Activated CD4-positive, alpha-beta T cell treated with anti-CD3 and anti-CD28 coated beads, Interleukin-10, Interleukin-2, amounts not matched to agents 100 ng/mL and 50 ng/mL, durations not matched to agents 16 hours and 8 hours (primary cell): ENCODE results near the gene IL17RD.

ENCODE experiments used
- DNase-seq: peaks from one replicate; pipeline ENCODE4 v3.0.0-alpha.2; 2020

IL17RD gene

DNA sequence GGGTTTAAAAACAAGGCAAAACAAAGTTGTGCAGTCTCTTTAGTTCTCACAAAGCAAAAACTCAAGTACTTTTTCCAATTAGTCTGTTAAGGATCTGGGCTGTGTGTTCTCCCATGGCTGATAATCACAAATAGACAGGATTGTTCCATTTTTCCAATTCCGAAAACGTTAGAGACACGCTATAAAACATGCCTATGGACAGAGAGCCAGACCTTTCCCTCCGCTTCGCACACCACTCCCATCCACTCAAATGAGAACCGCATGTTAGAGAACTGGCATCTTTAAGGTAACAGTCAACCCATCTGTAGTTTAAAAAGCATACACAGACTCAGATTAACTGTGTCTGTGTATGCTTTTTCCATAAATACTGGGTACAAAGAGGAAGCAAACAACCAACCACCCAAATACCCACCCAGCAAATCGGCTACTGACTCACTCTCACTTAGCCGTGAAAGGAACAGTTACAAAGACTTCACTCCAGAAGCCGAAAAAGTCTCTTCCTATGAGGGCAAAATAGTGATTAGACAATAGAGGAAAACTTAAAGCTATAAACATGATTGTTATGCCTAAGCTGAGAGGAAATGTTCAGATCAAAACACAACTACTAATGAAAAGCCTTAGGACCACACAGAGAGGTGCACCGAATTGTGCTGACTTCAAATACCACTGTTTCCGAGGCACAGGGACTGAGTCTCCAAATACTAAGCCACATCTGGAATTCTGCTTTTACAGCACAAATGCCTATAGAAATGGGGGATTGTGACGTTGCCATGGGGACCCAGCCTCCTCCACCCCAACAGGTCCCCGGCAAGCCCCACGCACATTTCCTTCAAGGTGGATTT lies 36.1 kb downstream of the IL17RD start:
- DNase-seq = no peak

DNA sequence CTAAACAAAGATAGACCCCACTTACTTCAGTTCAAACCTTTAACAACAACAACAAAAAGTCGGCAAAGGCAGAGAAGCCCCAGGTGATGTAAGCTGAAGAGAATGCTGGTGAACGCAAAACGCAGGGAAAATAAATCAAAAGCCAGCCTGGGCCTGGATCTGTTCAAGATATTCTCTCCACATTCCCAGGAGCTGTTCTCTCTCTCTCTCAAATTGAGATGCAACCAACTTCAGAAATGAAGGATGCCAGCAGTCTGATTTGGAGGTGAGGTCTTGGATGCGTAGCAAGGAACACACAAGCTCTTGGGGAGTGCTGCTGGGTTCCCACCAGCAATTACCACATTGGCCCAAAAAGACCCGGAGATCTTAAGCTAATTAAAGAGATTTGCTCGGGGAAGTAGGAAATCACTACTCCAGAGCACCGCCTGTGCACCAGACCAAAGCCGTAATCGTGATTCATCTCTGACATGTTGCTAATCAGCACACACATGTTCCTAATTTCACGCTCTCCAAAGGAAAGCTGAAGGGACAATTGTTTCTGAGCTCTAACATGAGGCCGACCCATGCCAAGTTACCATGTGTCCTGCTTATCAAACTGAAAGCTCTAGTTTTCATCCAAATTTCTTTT lies 37.1 kb downstream of the IL17RD start:
- DNase-seq = no peak

DNA sequence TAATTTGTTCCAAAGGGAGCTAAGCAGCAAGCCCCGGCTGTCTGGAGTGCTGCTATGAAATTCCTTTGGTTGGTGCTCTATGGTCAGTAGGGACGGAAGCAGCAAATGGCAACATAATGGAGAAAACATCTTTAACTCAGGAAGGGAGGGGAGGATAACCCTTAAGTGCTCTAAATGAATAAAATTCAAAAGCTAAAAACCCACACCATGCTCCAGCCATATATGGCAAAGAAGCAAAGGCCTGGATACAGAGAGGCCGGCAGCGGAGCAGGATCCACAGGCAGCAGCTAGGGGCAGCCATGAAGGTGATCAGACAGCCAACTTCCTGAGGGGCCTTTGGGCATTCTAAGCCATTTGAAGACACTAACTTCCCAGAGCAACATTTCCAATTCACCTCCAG lies 38.9 kb downstream of the IL17RD start:
- no peak for DNase-seq

DNA sequence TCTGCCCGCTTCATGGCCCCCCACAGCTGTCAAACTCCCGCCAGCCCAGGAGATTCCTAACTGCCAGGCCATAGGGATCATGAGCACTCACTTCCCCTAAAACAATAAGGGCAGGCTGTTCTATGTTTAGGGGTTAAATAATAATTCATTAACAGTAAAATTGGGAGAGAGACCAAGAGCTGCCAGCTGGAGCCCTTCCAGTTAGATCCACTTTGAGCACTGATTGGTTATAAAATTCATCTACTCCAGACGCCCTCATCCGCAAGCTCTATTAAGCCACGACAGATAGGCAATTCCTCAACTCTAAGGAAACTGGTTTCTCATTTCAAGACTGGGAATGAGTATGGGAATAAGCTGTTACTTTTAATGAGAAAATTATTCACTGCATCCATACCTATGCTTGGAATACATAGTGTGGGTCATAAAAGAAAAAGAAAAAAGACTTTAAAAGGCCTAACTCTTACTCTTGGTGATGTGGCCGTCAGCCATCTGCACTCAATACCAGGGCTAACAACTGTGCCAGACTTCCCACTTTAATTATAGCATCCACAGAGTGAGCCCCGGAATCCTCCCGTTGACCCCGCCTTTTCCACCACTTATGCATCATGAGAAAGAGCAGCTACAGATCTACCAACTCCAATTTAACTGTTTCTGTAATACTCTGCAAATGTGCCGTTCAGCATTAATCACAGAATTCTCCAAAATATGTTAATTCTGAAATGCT lies 44.5 kb downstream of the IL17RD start:
- DNase-seq = no peak

DNA sequence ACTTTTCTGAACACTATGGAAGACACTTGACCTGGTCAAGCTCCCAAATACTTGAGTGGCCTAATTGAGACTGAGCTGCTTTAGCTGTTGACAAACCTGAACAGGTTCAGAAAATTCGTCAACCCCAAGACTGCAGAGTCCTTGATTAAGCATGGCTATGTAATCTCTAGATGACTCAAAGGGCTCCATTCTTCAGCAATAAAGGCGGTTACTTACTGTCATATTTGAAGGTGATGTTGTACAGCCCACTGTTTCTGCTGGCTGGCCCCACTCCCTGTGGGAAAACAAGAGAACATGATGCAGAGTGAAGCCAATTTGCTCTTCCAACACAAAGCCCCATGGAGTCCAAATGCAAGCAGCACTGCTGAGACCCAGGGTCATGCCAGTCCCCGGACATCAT lies 45.1 kb downstream of the IL17RD start:
- no peak for DNase-seq

DNA sequence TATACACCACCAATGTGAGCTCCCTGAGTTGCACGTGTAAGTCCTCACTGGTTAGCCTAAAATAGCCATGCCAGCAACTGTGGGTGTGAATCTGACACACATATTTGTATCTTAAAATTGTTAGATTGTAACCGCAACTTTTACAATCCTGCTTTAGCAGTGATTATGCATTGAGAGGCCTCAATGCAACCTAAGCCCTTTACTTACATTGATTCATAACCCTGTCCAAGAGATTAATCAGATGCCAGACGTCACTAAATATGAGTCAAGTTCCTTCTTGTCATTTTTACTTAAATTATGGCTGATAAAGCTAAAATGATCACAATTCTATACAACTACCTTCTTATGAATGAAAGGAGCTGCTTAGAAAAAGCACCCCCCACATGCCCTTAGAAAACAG lies 46.9 kb downstream of the IL17RD start:
- DNase-seq = no peak

DNA sequence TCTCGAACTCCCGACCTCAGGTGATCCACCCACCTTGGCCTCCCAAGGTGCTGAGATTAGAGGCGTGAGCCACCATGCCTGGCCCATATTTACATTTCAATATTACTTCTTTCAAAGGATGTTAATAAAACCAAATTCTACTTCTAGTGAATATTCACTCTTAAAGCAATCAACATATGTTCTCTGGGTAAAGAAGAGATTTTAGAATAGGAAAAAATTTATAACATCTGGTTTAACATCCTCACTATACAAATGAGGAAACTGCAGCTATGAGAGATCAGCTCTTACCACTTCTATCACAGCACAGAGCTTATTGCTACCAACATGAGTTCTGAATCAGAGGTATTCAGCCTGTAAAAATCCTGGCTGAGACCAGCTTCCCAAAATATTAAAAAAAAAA lies 48.7 kb downstream of the IL17RD start:
- no peak for DNase-seq

DNA sequence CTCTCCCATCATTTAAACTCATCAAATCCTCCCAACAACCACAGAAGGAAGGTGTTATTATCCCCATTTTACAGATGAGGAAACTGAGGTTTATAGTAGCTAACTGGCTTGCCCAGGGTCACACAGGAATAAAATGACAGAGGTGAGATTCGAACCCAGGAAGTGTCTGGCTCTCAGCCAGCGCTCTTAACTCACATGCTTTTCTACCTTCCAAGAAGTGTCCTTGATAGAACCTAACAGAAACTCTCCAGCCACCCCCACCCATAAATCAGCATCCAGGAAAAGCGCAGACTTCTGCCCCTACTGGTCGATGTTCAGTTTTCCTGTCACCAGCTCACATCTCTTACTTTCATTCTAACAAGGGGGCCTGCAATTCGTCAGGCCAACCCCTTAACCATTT lies 52.9 kb downstream of the IL17RD start:
- no peak for DNase-seq

DNA sequence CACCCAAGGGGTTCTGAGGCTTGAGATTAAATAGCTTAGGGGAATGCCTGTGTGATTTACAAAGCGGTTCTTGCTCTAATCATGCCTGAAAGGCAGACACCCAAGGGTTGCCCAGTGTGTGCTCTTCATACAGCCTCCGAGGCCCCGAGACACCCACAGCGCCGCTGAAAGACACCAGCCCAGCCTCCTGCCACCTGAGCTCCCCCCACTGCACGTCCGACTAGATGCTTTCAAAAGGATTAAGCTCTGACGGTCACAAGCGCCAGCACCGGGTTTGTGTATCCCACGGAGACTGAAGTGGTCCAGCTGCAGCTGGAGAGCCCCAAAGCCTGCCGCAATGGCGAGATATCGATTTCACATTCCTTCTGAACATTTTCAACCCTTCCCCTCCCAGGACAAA lies 54.4 kb downstream of the IL17RD start:
- no peak for DNase-seq

DNA sequence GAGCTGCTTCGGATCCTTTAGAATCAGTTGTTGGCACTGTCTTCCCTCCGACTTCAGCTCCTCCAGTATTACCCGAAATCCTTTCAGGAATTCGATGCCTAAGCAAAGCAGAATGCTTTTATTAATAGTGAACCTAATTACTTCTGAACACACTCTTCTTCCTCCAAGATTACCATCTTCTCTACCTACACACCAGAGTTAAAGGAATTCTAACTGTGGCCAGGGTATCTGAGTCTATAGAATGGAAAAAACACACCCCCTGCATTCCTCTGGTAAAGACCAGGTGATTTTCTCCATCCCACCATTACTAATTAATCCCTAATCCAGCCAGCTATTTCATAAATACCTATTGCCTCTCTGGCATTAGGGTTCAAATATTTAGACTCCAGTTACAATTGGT lies 54.9 kb downstream of the IL17RD start:
- no peak for DNase-seq

DNA sequence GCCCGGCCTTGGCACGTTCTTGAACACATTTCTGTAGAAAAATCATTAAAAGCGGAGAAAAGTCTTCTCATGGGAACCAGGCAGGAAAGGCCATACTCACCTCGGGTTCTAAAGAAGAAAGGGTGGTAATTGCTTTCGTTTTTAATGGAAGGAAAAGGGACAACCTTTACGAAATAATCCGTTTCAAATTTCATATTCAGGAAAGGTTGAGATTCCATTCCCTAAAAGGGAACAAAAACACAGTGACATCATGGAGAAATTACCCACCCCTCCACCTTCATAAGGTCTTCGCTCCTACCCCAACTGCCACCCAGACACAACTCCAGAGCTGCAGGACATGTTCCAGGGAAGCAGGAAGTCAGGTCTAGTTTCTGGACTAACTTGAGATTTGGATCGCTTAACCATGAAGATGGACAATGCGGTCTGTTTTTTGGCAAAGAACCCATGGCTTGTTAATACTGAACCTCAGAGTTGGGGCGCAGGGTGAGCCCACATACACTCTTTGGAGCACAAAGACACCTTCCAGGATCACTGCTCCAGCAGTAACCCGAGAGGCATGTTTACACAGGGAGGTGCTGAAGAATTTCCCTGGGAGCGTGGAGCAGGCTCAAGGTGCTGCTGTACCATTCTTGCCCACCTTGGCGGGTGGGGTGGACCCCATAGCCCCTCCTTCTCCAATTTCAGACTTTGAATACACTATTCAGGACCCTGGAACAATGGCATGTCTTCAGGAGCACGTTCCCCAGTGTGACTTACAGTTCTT lies 55.5 kb downstream of the IL17RD start:
- DNase-seq = no peak

DNA sequence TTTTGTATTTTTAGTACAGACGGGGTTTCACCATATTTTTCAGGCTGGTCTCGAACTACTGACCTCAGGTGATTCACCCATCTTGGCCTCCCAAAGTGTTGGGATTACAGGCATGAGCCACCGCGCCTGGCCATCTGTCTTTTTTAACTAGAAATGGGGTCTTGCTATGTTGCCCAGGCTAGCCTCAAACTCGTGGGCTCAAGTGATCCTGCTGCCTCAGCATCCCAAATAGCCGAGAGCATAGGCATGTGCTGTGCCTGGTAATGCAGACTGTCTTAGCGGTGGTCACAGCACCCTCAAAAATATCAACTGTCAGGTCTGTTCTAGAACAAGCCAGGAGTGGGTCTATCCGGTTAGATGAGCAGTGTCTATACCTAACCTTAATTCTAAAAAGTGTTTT lies 56.5 kb downstream of the IL17RD start:
- no peak for DNase-seq

DNA sequence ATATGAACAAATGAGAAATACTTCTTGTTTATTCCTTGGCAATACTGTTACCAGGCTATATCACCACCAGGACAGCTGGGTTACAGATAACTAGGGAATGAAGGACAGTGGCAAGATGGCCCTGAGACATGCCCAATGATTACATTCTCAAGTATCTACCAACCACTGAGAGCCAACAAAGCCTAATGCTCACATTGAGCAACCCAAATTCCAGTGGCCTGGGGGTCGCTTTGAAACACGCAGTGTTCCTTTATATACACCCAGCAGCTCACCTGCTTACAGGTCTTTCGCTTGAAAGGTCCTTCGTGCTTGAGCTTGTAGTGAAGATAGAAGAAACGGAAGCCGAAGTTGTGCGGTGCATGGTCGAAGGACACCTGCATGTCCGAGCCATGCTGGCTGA lies 59.6 kb downstream of the IL17RD start:
- no peak for DNase-seq

DNA sequence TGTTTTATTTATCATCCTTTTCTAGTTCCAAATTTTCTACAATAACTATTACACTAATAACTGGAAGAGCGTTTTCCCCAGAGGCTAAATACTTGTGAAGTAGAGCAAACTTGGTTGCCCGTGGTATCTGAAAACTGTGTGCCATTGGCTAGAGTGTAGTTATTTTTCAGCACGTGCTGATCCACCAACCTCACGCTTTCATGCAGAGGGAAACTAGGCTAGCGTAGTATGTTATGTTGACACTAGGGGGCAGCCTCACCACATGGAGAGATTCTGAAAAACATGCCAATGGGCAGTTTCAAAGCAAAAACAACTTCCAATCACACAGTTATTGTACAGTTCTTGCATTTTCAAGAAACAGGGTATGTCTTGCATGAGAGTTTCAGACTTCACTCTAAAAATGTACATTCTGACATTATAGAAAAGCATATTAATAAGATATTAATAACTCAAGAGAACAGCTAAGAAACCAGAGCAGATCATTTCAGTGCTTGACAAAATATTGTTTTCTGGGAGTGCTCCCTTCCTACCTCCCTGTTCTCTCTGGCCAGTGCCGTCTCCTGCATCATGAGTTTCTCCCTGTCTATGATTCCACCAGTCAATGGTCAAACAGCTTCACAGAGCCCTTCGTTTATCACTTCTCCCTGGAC lies 65.0 kb downstream of the IL17RD start:
- peak; percentile 75 for DNase-seq

DNA sequence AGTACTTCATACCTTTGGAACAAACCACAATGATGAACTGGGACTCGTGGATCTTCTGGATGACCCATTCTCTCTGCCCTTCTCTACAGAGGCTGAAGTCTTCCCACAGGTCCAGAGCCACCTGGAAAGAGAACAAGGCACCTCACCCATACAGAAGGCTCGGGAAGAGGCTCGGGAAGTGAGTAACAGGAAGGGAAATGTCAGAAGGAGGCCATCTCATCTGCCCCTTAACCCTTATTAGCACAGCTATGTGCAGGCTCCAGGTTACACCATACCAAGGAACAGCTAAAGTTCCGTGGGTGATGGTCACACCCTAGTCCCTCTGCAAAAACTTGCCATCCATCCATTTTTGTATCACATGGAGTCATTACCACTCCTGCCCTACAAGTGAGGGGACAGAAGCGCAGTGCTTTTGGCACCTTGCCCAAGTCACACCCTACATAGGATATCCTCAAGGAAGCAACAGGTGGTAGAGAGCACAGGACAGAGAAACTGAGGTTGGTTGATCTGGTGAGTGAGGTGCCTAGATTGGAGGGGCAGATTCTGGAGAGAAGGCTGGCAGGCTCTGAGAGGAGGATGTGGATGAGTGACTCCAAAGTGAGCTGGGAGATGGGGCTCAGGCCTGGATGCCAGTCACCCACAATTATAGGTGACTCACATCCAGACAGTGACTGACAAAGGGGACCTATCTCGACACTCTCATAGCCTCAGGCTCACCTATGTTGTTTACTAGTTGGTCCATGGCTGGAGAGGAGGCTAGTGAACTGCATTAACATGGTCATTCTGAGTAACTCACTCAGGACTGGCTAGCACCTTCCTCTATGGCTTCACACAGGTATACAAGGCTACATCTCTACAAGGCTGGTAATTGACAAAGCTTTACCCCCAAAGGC lies 66.5 kb downstream of the IL17RD start:
- DNase-seq = no peak

DNA sequence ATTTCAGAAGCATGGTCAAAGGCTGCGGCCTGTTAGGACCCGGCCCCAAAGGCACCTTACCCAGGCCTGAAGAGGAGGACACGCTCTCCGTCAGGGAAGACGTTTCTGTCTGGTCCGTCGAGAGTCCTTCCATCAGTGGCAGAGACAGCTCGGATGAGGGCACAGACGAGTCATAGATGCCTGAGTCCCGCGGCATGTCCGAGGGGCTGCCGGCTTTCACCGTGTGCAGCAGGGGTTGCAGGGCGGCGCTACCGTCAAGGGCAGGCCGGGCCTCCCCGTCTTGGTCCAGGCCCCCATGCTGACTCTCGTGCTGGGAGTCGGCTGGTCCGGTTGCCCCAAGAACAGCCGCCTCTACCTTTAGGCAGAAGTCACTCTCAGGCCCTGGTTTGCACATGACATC lies 67.6 kb downstream of the IL17RD start:
- no peak for DNase-seq

DNA sequence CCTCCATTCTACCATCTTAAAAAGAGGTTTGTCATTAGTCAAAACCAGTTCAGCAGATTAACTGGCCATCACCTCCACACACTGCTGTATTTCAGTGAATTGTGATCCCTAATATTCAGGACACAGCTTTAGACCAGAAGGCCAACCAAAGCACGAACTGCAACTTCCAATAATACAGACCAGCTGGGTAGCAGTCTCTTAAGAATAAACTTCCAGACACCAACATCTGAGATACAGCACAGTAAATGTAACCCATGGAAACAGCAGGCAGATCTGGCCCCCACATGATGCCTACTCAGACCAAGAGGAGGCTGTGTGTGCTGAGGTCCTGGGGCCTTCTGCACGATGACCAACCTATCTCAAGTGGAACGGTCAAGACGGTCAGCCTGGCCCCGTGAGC lies 69.8 kb downstream of the IL17RD start:
- no peak for DNase-seq

DNA sequence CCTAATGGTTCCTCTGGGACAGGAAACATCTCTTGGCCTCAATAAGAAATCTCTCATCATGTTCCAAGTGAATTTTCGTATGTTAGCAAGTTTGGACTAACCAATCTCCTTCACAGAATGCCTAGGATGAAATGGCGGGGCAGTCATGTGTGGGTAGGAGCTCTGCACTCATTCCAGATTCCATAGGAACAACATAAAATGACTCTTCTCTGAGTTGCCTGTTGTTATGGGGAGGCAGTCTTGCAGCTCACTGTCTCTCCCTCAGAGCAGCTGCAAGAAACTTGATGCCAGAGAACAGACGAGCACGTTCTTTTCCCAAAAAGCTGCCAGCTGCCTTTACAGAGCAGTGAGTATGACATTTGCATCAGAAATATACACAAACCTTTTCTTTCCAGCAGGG lies 70.6 kb downstream of the IL17RD start:
- DNase-seq = no peak

DNA sequence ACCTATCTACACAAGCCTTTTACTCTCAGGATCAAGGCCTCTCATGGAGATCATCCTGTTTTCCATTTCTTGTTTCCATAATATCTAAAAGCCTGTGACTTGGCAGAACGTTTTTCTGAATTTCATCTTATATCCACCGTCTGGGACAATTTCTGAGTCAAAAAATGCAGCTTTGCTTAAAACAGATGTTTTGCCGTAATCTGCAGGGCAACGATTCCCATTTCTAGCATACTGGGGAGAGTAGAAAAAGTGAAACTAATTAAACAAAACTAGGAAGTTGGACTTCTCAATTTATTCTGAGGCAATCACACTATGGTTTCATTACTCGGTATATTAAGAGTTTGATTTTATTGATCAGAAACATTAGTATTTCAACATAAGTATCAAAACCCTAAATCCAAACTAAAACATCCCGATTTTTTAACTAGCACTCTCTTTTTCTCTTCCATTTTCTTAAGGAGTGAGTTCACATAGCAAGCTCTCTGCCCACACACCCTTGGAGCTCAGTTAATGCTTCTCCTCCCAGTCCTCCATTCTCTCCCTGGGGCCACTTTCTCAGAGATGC lies 71.1 kb downstream of the IL17RD start:
- DNase-seq = no peak

DNA sequence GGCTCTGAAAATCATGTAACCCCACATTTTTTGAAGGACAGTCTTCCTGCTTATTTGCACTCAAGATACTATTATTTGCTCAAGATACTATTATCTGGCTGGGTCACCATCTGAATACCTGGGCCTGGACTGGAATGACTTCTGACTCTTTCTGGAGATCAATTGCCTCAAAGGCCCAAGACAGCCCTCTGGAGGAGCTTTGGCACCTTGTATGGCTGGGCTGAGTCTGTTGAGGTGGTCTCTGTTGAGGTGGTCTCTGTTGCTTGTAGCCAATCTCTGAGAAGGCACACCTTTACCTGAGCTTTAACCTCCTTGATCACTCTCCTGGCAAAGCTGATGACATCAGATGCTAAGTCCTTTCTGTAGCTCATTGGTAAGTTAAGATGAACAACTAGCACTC lies 71.7 kb downstream of the IL17RD start:
- DNase-seq = no peak

DNA sequence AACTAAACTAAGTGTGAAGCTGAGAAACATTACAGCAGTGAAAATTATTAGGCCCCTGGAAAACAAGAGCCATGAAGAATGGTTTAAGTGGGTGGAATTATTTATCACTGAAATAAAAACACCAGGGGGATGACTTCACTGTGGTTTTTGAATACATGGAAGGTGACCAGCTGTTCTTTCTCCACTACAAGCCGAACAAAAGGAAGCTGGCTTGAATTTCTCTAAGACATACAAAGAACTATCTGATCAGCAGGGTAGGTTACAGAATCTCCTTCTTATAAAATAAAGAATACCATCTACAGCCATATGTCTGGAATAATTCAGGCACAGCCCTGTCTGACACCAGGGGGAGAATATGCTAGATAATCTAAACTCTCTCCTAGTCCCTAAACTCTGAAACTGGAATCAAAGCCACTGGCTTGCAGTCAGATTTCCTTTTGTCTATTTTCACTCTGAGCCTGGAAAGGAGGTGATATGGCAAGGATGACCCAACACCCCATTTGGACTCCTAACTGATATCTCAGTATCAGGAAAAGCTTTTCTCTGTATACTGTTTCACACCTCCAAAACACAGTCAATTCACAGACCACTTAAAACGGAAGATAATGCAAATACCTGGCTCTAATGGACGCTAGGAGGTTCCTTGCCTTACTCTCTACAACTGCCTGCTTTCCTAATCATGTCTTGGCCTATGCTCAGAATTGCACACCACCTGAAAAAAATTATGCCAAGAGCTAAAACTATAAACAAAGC lies 73.5 kb downstream of the IL17RD start:
- DNase-seq = no peak
